Keratinocyte (primary cell): ENCODE data around the gene ARL13B. TPM values are rescaled to one million over a fixed set of nuclear protein-coding genes. Genes with fewer than 3 reads are reported as not detected.
A peak's percentile ranks its signal among the peaks of the same experiment; 100 is the strongest.

Experiments
- DNase-seq: peaks from one replicate; pipeline ENCODE4 v3.0.0-alpha.2; 2011; ENCODE audit warnings: low read depth, missing footprints, low spot score
- FAIRE-seq: peaks from 2 replicates; lab custom pipeline; 2011; peaks lifted over from hg19 to GRCh38; lab: Jason Lieb, UNC
- H2AFZ ChIP-seq: 2 replicates; pipeline ENCODE4 v1.6.0; 2012; ENCODE audit warnings: low read length, control low read depth, inconsistent platforms; ENCODE audit not compliant: control insufficient read depth
- H3K27ac ChIP-seq: 2 replicates; pipeline ENCODE4 v1.5.1; 2011; ENCODE audit warnings: low read length; ENCODE audit not compliant: control insufficient read depth, insufficient read depth
- H3K27me3 ChIP-seq: 3 replicates; pipeline ENCODE4 v1.6.0; 2011; ENCODE audit warnings: low read length; ENCODE audit not compliant: control insufficient read depth, insufficient read depth; ENCODE audit errors: extremely low read depth
- H3K36me3 ChIP-seq, 2 experiments: 2 replicates in 1 of 2; 3 replicates in 1 of 2; pipeline ENCODE4 v1.5.1; 2011; ENCODE audit warnings: low read length in 2 of 2, mild to moderate bottlenecking in 1 of 2; ENCODE audit not compliant: control insufficient read depth in 2 of 2, insufficient read depth in 2 of 2; ENCODE audit errors: extremely low read depth in 1 of 2
- H3K4me1 ChIP-seq: 3 replicates; pipeline ENCODE4 v1.5.1; 2011; ENCODE audit warnings: low read length; ENCODE audit not compliant: control insufficient read depth, insufficient read depth; ENCODE audit errors: extremely low read depth
- H3K4me2 ChIP-seq: 3 replicates; pipeline ENCODE4 v1.6.0; 2011; ENCODE audit warnings: low read depth, low read length; ENCODE audit not compliant: control insufficient read depth, insufficient read depth; ENCODE audit errors: extremely low read depth
- H3K4me3 ChIP-seq, 3 experiments: fragments of 200-600 bp in 1 of 3; sonication (generic) in 1 of 3; 2 replicates in 2 of 3; 3 replicates in 1 of 3; pipeline ENCODE4 v1.5.1; 2011 to 2016; ENCODE audit warnings: low read length in 3 of 3, mild to moderate bottlenecking in 3 of 3, control low read depth in 2 of 3, inconsistent platforms in 1 of 3, low read depth in 1 of 3, mixed read lengths in 1 of 3, mixed run types in 1 of 3, moderate library complexity in 1 of 3; ENCODE audit not compliant: control insufficient read depth in 2 of 3, insufficient read depth in 2 of 3; ENCODE audit errors: extremely low read depth in 1 of 3
- H3K79me2 ChIP-seq: 2 replicates; pipeline ENCODE4 v1.6.0; 2012; ENCODE audit warnings: low read length; ENCODE audit not compliant: control insufficient read depth, insufficient read depth
- H3K9ac ChIP-seq: 3 replicates; pipeline ENCODE4 v1.6.0; 2011; ENCODE audit warnings: low read length; ENCODE audit not compliant: control insufficient read depth, insufficient read depth; ENCODE audit errors: extremely low read depth
- H3K9me1 ChIP-seq: 3 replicates; pipeline ENCODE4 v1.6.0; 2011; ENCODE audit warnings: low read length; ENCODE audit not compliant: control insufficient read depth, insufficient read depth; ENCODE audit errors: extremely low read depth
- H3K9me3 ChIP-seq: 2 replicates; pipeline ENCODE4 v1.5.1; 2012; ENCODE audit warnings: low read depth, low read length; ENCODE audit not compliant: control insufficient read depth
- H4K20me1 ChIP-seq: 3 replicates; pipeline ENCODE4 v1.6.0; 2011; ENCODE audit warnings: low read length; ENCODE audit not compliant: control insufficient read depth, insufficient read depth; ENCODE audit errors: extremely low read depth
- EZH2 ChIP-seq: IDR thresholded peaks from one replicate; pipeline ENCODE4 v1.6.1; 2012; ENCODE audit warnings: inconsistent platforms, mild to moderate bottlenecking, low read length, moderate library complexity
- dilution Hi-C: fragments of 300-500 bp; cut with MboI; formaldehyde crosslinking; loops from one replicate; pipeline ENCODE4 v1.7.0; 2020; ENCODE audit warnings: low sequenced_read_pairs; ENCODE audit not compliant: extremely low pct_ligation_motif_present
- polyA plus RNA-seq, 5 experiments: library from polyadenylated mRNA; depleted of rRNA in 3 of 5; stranded (reverse) in 3 of 5; stranded (forward) in 1 of 5; unstranded in 1 of 5; fragments of >200 nt; gene quantifications; 1 replicate in 1 of 5; 2 replicates in 3 of 5; 3 replicates in 1 of 5; pipeline versions ENCODE4 v1.2.1 to v1.2.3, GENCODE V29; 2011 to 2012; ENCODE audit warnings: missing spikeins in 2 of 5, low read depth in 1 of 5, low replicate concordance in 1 of 5
- TF ChIP-seq, protein P1 (sequence below), 3 experiments: IDR thresholded peaks in 1 of 3; conservative IDR thresholded peaks in 1 of 3; optimal IDR thresholded peaks in 1 of 3; 2 replicates in 2 of 3; 3 replicates in 1 of 3; pipeline versions ENCODE3 to v1.5.1; 2011; ENCODE audit warnings: low read length in 3 of 3, mild to moderate bottlenecking in 3 of 3, moderate library complexity in 2 of 3, control low read depth in 1 of 3, inconsistent platforms in 1 of 3; ENCODE audit not compliant: insufficient read depth in 2 of 3; ENCODE audit errors: extremely low read depth in 1 of 3

The ARL13B gene
- polyA plus RNA-seq, 1 donor (not counting 4 experiments of a cell fraction or from before 2014, with no cell fraction given): 6.8 TPM

DNA sequence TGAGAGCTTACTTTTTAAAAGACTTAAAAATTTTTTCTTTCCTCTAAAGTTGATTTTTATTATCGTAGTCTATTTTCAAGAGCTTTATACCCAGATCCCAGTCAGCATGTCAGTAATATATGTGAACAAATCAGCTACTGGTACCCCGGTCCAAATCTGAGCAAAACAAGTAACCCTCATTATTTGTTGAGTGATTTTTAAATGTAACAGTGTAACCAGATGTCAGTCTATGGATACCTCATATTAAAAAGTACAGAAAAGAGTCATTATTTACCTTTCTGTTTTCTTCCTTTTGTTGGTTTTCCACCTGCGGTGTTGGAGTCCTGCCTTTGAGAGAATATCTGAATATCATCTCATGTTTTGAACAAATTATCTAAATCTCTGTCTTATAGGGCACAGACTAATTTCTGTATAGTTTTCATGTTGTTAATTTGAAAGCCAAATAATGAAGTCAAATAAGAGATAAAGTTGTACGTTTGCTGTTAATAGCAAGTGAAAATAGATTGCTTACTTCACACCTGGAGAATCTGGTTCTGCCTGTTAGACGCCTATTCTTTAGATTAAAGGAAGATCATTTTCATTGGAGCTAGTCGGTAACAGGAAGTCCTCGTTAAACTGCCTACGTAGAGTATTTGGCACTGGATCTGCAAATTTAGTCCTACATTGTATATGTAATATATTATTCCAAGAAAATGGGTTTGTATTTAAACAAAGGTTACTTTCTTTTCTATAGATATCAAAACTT, 48.3 kb downstream of the ARL13B start, which contains the start of gene STX19:
TSS of gene STX19 (minus strand) at position 505 of the 745 bp plus-strand sequence. CDS start 13,328 bp downstream, outside the sequence.
- peak within 1 kb of the TSS; percentile 67 for H3K4me2 ChIP-seq
- peak within 1 kb of the TSS; percentile 20 to 69 (median 45) for H3K4me3 ChIP-seq
- peak; percentile 80 for FAIRE-seq
- peak within 1 kb of the TSS; percentile 47 for H3K27ac ChIP-seq
- no peaks in the 10 kb centered on the region for H3K4me1 ChIP-seq
- H3K27me3 ChIP-seq: no peaks in the 10 kb centered on the region
- H2AFZ ChIP-seq: peak within 1 kb of the TSS; percentile 62
- H3K79me2 ChIP-seq: no peaks in the 10 kb centered on the region
- DNase-seq: no peak
- no peak for TF ChIP-seq EZH2
- TF ChIP-seq, protein P1, sequence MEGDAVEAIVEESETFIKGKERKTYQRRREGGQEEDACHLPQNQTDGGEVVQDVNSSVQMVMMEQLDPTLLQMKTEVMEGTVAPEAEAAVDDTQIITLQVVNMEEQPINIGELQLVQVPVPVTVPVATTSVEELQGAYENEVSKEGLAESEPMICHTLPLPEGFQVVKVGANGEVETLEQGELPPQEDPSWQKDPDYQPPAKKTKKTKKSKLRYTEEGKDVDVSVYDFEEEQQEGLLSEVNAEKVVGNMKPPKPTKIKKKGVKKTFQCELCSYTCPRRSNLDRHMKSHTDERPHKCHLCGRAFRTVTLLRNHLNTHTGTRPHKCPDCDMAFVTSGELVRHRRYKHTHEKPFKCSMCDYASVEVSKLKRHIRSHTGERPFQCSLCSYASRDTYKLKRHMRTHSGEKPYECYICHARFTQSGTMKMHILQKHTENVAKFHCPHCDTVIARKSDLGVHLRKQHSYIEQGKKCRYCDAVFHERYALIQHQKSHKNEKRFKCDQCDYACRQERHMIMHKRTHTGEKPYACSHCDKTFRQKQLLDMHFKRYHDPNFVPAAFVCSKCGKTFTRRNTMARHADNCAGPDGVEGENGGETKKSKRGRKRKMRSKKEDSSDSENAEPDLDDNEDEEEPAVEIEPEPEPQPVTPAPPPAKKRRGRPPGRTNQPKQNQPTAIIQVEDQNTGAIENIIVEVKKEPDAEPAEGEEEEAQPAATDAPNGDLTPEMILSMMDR (optimal IDR thresholded peaks at IDR 0.05 in 1 of 3, IDR thresholded peaks at IDR 0.05 in 1 of 3, conservative IDR thresholded peaks at IDR 0.05 in 1 of 3; ENCODE audit: extremely low read depth in 1 of 3, insufficient read depth in 2 of 3, low read length in 3 of 3): no peak
- dilution Hi-C loops: no loop called here
- no peaks in the 10 kb centered on the region for H3K9me1 ChIP-seq
- H3K9me3 ChIP-seq: no peaks in the 10 kb centered on the region
- peak within 1 kb of the TSS; percentile 24 for H3K9ac ChIP-seq
- H3K36me3 ChIP-seq: no peaks in the 10 kb centered on the region
- no peaks in the 10 kb centered on the region for H4K20me1 ChIP-seq

DNA sequence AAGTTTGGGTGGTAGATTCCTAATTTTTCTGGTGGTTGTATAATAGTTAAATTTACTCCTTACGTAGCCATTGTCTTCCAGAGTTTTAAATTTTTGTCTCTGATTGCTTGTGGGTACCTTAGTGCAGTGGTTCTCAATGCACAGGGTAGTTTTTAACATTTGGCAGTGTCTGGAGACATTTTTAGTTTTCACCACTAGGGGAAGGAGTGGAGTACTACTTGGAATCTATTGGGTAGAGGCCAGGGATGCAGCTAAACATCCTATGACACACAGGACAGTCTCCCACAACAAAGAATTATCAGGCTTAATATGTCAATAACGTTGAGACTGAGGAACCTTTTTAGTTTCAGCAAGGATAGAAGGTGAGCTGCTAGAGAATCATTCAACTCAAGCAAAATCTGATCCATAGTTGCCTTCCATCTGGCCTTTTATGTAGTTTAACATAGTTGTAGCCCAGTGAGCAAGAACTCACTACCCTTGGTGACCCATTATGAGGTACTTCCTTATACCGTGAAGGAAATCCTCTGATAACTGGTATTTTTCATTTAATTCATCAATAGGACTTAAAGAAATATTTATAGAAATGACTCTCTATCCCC, 57.1 kb downstream of the ARL13B start:
- FAIRE-seq (peak; percentile 67), DNase-seq (no peak)
- TF ChIP-seq, protein P1 (optimal IDR thresholded peaks at IDR 0.05 in 1 of 3, IDR thresholded peaks at IDR 0.05 in 1 of 3, conservative IDR thresholded peaks at IDR 0.05 in 1 of 3; ENCODE audit: extremely low read depth in 1 of 3, insufficient read depth in 2 of 3, low read length in 3 of 3): peak; percentile 51 to 71 (median 62)
- no peak for TF ChIP-seq EZH2
- H3K9me3 ChIP-seq: no peaks in the 10 kb centered on the region
- no peaks in the 10 kb centered on the region for H3K79me2 ChIP-seq
- H3K4me3 ChIP-seq: no peak overlapping the region
- H3K27me3 ChIP-seq: no peaks in the 10 kb centered on the region
- H3K9ac ChIP-seq: no peak overlapping the region
- no peak overlapping the region for H2AFZ ChIP-seq
- no peaks in the 10 kb centered on the region for H3K9me1 ChIP-seq
- no peaks in the 10 kb centered on the region for H3K4me1 ChIP-seq
- H3K36me3 ChIP-seq: peaks cover 0 to 3% of the 10 kb centered on the region in 2 experiments
- dilution Hi-C loops: no loop called here
- no peak overlapping the region for H3K4me2 ChIP-seq
- no peaks in the 10 kb centered on the region for H4K20me1 ChIP-seq
- no peak overlapping the region for H3K27ac ChIP-seq
